SU-DHL-6 (cell line): ENCODE measurements around the gene TBC1D10B.

Experiments used
- H2AFZ ChIP-seq: fragments of 200-600 bp; sonication (generic); 2 replicates; pipeline ENCODE4 v1.6.1; 2014; ENCODE audit warnings: low read depth, mild to moderate bottlenecking, moderate library complexity, mixed read lengths, antibody characterized with exemption, low read length; ENCODE audit not compliant: severe bottlenecking
- H3F3A ChIP-seq: fragments of 200-600 bp; shearing (Covaris generic); 2 replicates; pipeline ENCODE4 v1.6.0; 2016; ENCODE audit warnings: antibody characterized with exemption, mild to moderate bottlenecking; ENCODE audit not compliant: insufficient read depth
- H3K27ac ChIP-seq: fragments of 200-600 bp; sonication (generic); 2 replicates; pipeline ENCODE4 v1.5.1; 2016; ENCODE audit warnings: low read depth, mild to moderate bottlenecking, low read length, moderate library complexity, mixed read lengths
- H3K27me3 ChIP-seq: fragments of 200-600 bp; sonication (generic), shearing (Covaris generic); 2 replicates; pipeline ENCODE4 v1.6.0; 2014; ENCODE audit warnings: mild to moderate bottlenecking, low read length
- H3K36me3 ChIP-seq: fragments of 200-600 bp; sonication (generic); 2 replicates; pipeline ENCODE4 v1.6.1; 2014; ENCODE audit warnings: mild to moderate bottlenecking, low read length, mixed read lengths
- H3K4me2 ChIP-seq: fragments of 300-600, 200-600 bp; shearing (Covaris generic), sonication (generic); 2 replicates; pipeline ENCODE4 v1.6.0; 2014; ENCODE audit warnings: low read length, low read depth, mild to moderate bottlenecking; ENCODE audit not compliant: poor library complexity, severe bottlenecking
- H3K4me3 ChIP-seq: fragments of 200-600 bp; sonication (generic); 2 replicates; pipeline ENCODE4 v1.5.1; 2014; ENCODE audit warnings: antibody characterized with exemption, low read length, mild to moderate bottlenecking, mixed read lengths; ENCODE audit not compliant: insufficient read depth, poor library complexity, severe bottlenecking
- H3K79me2 ChIP-seq: fragments of 200-600 bp; sonication (generic); 2 replicates; pipeline ENCODE4 v1.6.1; 2014; ENCODE audit warnings: mild to moderate bottlenecking, low read length, moderate library complexity; ENCODE audit not compliant: insufficient read depth
- H3K9ac ChIP-seq: fragments of 200-600 bp; sonication (generic); 2 replicates; pipeline ENCODE4 v1.7.0; 2014; ENCODE audit warnings: mild to moderate bottlenecking, low read length
- H3K9me2 ChIP-seq: fragments of 200-600 bp; sonication (generic); replicated peaks from 2 replicates; pipeline ENCODE4 v1.6.1; 2014; ENCODE audit warnings: low read length; ENCODE audit not compliant: insufficient read depth
- H3K9me3 ChIP-seq: fragments of 200-600 bp; sonication (generic); 2 replicates; pipeline ENCODE4 v1.6.1; 2014; ENCODE audit warnings: low read length, mixed read lengths; ENCODE audit not compliant: insufficient read depth
- H4K20me1 ChIP-seq: fragments of 200-600 bp; sonication (generic); 2 replicates; pipeline ENCODE4 v1.6.1; 2014; ENCODE audit warnings: low read depth, mild to moderate bottlenecking, antibody characterized with exemption, low read length, moderate library complexity, mixed read lengths
- EZH2phosphoT487 ChIP-seq: fragments of 200-600 bp; sonication (generic), shearing (Covaris generic); conservative IDR thresholded peaks from 2 replicates; pipeline ENCODE4 v1.6.1; 2018; ENCODE audit warnings: mild to moderate bottlenecking, antibody characterized with exemption, low read length, moderate library complexity, mixed read lengths
- TF ChIP-seq, protein P1 (sequence below): fragments of 200-600 bp; sonication (generic); IDR thresholded peaks from one replicate; pipeline ENCODE4 v1.5.1; 2017; ENCODE audit warnings: antibody characterized with exemption, mild to moderate bottlenecking, low read length, moderate library complexity; ENCODE audit not compliant: insufficient read depth, poor library complexity, severe bottlenecking

The TBC1D10B gene

GRCh38 chr16:30369938-30370455 is 297 bp downstream of the TBC1D10B start:
- Histone ChIP-seq H3K4me3 (peak overlapping the region; percentile 73), H3K27me3 (no peaks in the 10 kb centered on the region), H3K9me3 (no peaks in the 10 kb centered on the region), H3K27ac (peak overlapping the region; percentile 44), H3K9ac (peak overlapping the region; percentile 96), H4K20me1 (no peaks in the 10 kb centered on the region; the same call in 1 of the 2 replicates), H3K4me2 (peak overlapping the region; percentile 83), H3K36me3 (no peaks in the 10 kb centered on the region), H3K9me2 (no peaks in the 10 kb centered on the region), H2AFZ (no peak overlapping the region), H3K79me2 (peaks cover 49% of the 10 kb centered on the region), H3F3A (peaks cover 14% of the 10 kb centered on the region)
- TF ChIP-seq, protein P1, sequence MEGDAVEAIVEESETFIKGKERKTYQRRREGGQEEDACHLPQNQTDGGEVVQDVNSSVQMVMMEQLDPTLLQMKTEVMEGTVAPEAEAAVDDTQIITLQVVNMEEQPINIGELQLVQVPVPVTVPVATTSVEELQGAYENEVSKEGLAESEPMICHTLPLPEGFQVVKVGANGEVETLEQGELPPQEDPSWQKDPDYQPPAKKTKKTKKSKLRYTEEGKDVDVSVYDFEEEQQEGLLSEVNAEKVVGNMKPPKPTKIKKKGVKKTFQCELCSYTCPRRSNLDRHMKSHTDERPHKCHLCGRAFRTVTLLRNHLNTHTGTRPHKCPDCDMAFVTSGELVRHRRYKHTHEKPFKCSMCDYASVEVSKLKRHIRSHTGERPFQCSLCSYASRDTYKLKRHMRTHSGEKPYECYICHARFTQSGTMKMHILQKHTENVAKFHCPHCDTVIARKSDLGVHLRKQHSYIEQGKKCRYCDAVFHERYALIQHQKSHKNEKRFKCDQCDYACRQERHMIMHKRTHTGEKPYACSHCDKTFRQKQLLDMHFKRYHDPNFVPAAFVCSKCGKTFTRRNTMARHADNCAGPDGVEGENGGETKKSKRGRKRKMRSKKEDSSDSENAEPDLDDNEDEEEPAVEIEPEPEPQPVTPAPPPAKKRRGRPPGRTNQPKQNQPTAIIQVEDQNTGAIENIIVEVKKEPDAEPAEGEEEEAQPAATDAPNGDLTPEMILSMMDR = no peak
- no peak for TF ChIP-seq EZH2phosphoT487

DNA sequence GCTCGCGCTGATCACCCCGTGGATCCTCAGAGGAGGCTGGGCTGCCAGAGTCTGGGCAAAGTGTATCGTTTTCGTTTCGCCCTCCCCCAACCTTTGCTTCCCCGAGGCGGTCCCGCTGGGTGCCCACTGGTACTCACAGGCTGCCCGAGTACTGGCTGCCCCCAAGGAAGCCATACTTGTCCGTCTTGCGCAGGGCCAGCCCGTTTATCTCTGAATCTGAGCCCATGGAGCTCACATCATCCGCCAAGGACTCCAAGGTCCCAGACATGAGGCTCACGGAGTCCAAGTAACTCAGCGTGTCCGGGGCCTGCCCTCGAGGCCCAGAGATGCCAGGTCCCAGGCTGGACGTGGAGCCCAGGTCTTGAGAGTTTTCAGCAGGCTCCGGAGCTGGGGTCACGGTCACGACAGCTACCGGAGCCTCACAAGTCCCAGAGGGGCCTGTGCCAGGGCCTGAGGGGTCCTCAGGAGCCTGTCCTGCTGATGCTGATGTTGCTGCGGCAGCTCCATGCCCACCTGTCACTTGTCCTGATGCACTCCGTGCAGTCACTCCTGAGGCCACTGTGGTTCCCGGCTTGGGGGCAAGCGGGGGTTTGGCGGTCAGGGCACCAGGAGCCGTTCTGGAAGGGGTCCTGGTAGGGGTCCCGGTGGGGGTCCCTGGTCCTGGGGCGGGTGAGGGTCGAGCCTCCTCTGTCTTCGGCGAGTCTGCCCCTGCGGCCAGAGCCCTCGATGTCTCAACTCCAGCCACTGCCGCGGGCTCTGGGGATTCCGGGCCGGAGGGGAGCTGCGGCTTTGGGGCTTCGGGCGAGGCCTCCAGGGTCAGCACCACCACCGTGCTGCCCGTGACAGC is 980 bp downstream of the TBC1D10B start:
- peak overlapping the region; percentile 73 for H3K4me3 ChIP-seq
- peak overlapping the region; percentile 44 for H3K27ac ChIP-seq
- H3K9ac ChIP-seq = peak overlapping the region; percentile 96
- H3K79me2 ChIP-seq = peaks cover 56% of the 10 kb centered on the region
- H3K4me2 ChIP-seq = peak overlapping the region; percentile 83
- no peaks in the 10 kb centered on the region for H3K9me2 ChIP-seq
- H3F3A ChIP-seq = peaks cover 14% of the 10 kb centered on the region
- no peak overlapping the region for H2AFZ ChIP-seq
- no peak for TF ChIP-seq EZH2phosphoT487
- TF ChIP-seq, protein P1 = no peak
- no peaks in the 10 kb centered on the region for H3K9me3 ChIP-seq
- no peaks in the 10 kb centered on the region for H3K27me3 ChIP-seq
- no peaks in the 10 kb centered on the region for H3K36me3 ChIP-seq
- H4K20me1 ChIP-seq = no peaks in the 10 kb centered on the region; the same call in 1 of the 2 replicates

DNA sequence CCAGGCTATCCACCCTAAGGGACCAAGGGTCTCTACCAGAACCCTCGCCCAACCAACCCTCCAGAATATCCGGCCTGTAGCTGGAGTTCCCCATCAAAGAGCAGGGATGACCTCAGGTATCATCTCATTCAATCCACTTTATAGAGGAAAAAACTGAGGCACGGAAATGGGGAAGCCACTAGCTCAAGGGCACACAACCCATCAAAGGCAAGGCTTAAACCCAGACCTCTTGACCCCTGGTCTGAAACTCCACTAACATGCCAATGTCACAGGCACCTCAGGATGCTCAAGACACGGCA is 1.6 kb downstream of the TBC1D10B start:
- no peaks in the 10 kb centered on the region for H3K27me3 ChIP-seq
- peak overlapping the region; percentile 96 for H3K9ac ChIP-seq
- no peaks in the 10 kb centered on the region; the same call in 1 of the 2 replicates for H4K20me1 ChIP-seq
- peak overlapping the region; percentile 83 for H3K4me2 ChIP-seq
- peaks cover 62% of the 10 kb centered on the region for H3K79me2 ChIP-seq
- peaks cover 14% of the 10 kb centered on the region for H3F3A ChIP-seq
- peak overlapping the region; percentile 73 for H3K4me3 ChIP-seq
- no peaks in the 10 kb centered on the region for H3K9me2 ChIP-seq
- H3K9me3 ChIP-seq = no peaks in the 10 kb centered on the region
- H2AFZ ChIP-seq = no peak overlapping the region
- no peaks in the 10 kb centered on the region for H3K36me3 ChIP-seq
- TF ChIP-seq, protein P1 = no peak
- TF ChIP-seq EZH2phosphoT487 = no peak
- peak overlapping the region; percentile 44 for H3K27ac ChIP-seq
